H9 (cell line): ENCODE measurements around the gene FYCO1. TPM values are rescaled to one million over a fixed set of nuclear protein-coding genes. Genes with fewer than 3 reads are reported as not detected.
"Not testable (repeated sequence)": the region's sequence is repeated elsewhere in the genome, so short reads cannot be mapped to it uniquely, and the experiment has no call there.

ENCODE experiments used
- DNase-seq: peaks from one replicate; pipeline ENCODE4 v3.0.0-alpha.2; 2017
- H2AFZ ChIP-seq: one replicate; pipeline ENCODE4 v1.6.1; 2013; ENCODE audit warnings: mild to moderate bottlenecking, low read length, control low read depth, moderate library complexity
- H2AK5ac ChIP-seq: 2 replicates; pipeline ENCODE4 v1.6.1; 2013; ENCODE audit warnings: low read length, control low read depth, mixed read lengths; ENCODE audit not compliant: insufficient read length
- H2BK120ac ChIP-seq: one replicate; pipeline ENCODE4 v1.6.1; 2013; ENCODE audit warnings: low read depth, mild to moderate bottlenecking, low read length, control low read depth, inconsistent platforms; ENCODE audit not compliant: poor library complexity, severe bottlenecking
- H2BK12ac ChIP-seq: 2 replicates; pipeline ENCODE4 v1.6.1; 2013; ENCODE audit warnings: low read length, control low read depth, mixed read lengths, low read depth; ENCODE audit not compliant: insufficient read length
- H2BK15ac ChIP-seq: 2 replicates; pipeline ENCODE4 v1.6.1; 2013; ENCODE audit warnings: low read depth, low read length, control low read depth
- H2BK20ac ChIP-seq: one replicate; pipeline ENCODE4 v1.6.1; 2013; ENCODE audit warnings: low read depth, mild to moderate bottlenecking, low read length, control low read depth, inconsistent platforms; ENCODE audit not compliant: poor library complexity, severe bottlenecking
- H2BK5ac ChIP-seq: 2 replicates; pipeline ENCODE4 v1.6.1; 2013; ENCODE audit warnings: low read length, control low read depth, mixed read lengths; ENCODE audit not compliant: insufficient read length
- H3K14ac ChIP-seq: 2 replicates; pipeline ENCODE4 v1.6.1; 2013; ENCODE audit warnings: low read length, control low read depth; ENCODE audit not compliant: insufficient read depth
- H3K18ac ChIP-seq: 2 replicates; pipeline ENCODE4 v1.6.1; 2013; ENCODE audit warnings: low read depth, mild to moderate bottlenecking, mixed read lengths, low read length, control low read depth; ENCODE audit not compliant: insufficient read length
- H3K23ac ChIP-seq: 2 replicates; pipeline ENCODE4 v1.6.1; 2013; ENCODE audit warnings: low read length, control low read depth, mixed read lengths, low read depth; ENCODE audit not compliant: insufficient read length
- H3K23me2 ChIP-seq: 2 replicates; pipeline ENCODE4 v1.6.1; 2013; ENCODE audit warnings: low read depth, mild to moderate bottlenecking, mixed read lengths, low read length, control low read depth; ENCODE audit not compliant: insufficient read length, poor library complexity, severe bottlenecking
- H3K27ac ChIP-seq: 2 replicates; pipeline ENCODE4 v1.5.1; 2013; ENCODE audit warnings: low read length, control low read depth, mixed read lengths, low read depth; ENCODE audit not compliant: insufficient read length
- H3K27me3 ChIP-seq: 2 replicates; pipeline ENCODE4 v1.6.1; 2013; ENCODE audit warnings: low read length, control low read depth, inconsistent platforms; ENCODE audit not compliant: insufficient read depth
- H3K4ac ChIP-seq: 2 replicates; pipeline ENCODE4 v1.6.1; 2013; ENCODE audit warnings: low read depth, mild to moderate bottlenecking, control low read depth, inconsistent platforms, low read length, moderate library complexity
- H3K4me1 ChIP-seq: 2 replicates; pipeline ENCODE4 v1.6.1; 2013; ENCODE audit warnings: low read length, control low read depth, inconsistent platforms; ENCODE audit not compliant: insufficient read depth
- H3K4me2 ChIP-seq: 2 replicates; pipeline ENCODE4 v1.6.1; 2013; ENCODE audit warnings: low read length, control low read depth, mixed read lengths; ENCODE audit not compliant: insufficient read length, insufficient read depth
- H3K56ac ChIP-seq: 2 replicates; pipeline ENCODE4 v1.6.1; 2013; ENCODE audit warnings: low read depth, mild to moderate bottlenecking, mixed read lengths, low read length, control low read depth; ENCODE audit not compliant: insufficient read length
- H3K79me1 ChIP-seq: 2 replicates; pipeline ENCODE4 v1.6.1; 2013; ENCODE audit warnings: low read depth, mild to moderate bottlenecking, moderate library complexity, low read length, control low read depth, inconsistent platforms; ENCODE audit not compliant: insufficient read depth, poor library complexity, severe bottlenecking
- H3K79me2 ChIP-seq: 2 replicates; pipeline ENCODE4 v1.6.1; 2013; ENCODE audit warnings: low read length, control low read depth, inconsistent platforms; ENCODE audit not compliant: insufficient read depth
- H3K9ac ChIP-seq: 2 replicates; pipeline ENCODE4 v1.6.1; 2013; ENCODE audit warnings: low read length, control low read depth, mixed read lengths; ENCODE audit not compliant: insufficient read length; ENCODE audit errors: extremely low read depth
- H3K9me3 ChIP-seq: one replicate; pipeline ENCODE4 v1.6.1; 2013; ENCODE audit warnings: low read depth, low read length, inconsistent platforms; ENCODE audit not compliant: control insufficient read depth
- H3T11ph ChIP-seq: one replicate; pipeline ENCODE4 v1.6.1; 2013; ENCODE audit warnings: mild to moderate bottlenecking, low read length, control low read depth, inconsistent platforms
- H4K20me1 ChIP-seq: one replicate; pipeline ENCODE4 v1.6.1; 2013; ENCODE audit not compliant: control insufficient read depth, insufficient read length, insufficient read depth
- H4K5ac ChIP-seq: 2 replicates; pipeline ENCODE4 v1.6.1; 2013; ENCODE audit warnings: low read depth, mild to moderate bottlenecking, mixed read lengths, low read length, control low read depth; ENCODE audit not compliant: insufficient read length
- H4K8ac ChIP-seq: replicated peaks from 2 replicates; pipeline ENCODE4 v1.6.1; 2013; ENCODE audit warnings: low read length, control low read depth, mixed read lengths, low read depth; ENCODE audit not compliant: insufficient read length
- H4K91ac ChIP-seq: 2 replicates; pipeline ENCODE4 v1.6.1; 2013; ENCODE audit warnings: low read depth, mild to moderate bottlenecking, moderate library complexity, mixed read lengths, low read length, control low read depth; ENCODE audit not compliant: insufficient read length
- H3K27ac Mint-ChIP-seq, 3 experiments: 2 replicates in 2 of 3; 3 replicates in 1 of 3; pipeline ENCODE4 v1.8.0; 2020 to 2021; ENCODE audit warnings: mixed read lengths in 3 of 3, mild to moderate bottlenecking in 1 of 3, moderate library complexity in 1 of 3
- H3K27me3 Mint-ChIP-seq: 2 replicates; pipeline ENCODE4 v1.8.0; 2021; ENCODE audit warnings: low read depth, mild to moderate bottlenecking, moderate library complexity, mixed read lengths
- H3K36me3 Mint-ChIP-seq, 3 experiments: 2 replicates in 2 of 3; 3 replicates in 1 of 3; pipeline ENCODE4 v1.8.0; 2020 to 2021; ENCODE audit warnings: low read depth in 3 of 3, mixed read lengths in 3 of 3; ENCODE audit not compliant: insufficient read depth in 1 of 3
- H3K4me1 Mint-ChIP-seq, 2 experiments: 2 replicates each; pipeline ENCODE4 v1.8.0; 2020; ENCODE audit warnings: mixed read lengths in 2 of 2
- H3K4me3 Mint-ChIP-seq, 2 experiments: 2 replicates in 1 of 2; 3 replicates in 1 of 2; pipeline ENCODE4 v1.8.0; 2020 to 2021; ENCODE audit warnings: mild to moderate bottlenecking in 2 of 2, mixed read lengths in 2 of 2, moderate library complexity in 1 of 2
- H3K9me3 Mint-ChIP-seq, 2 experiments: 2 replicates in 1 of 2; 3 replicates in 1 of 2; pipeline ENCODE4 v1.8.0; 2020; ENCODE audit warnings: mild to moderate bottlenecking in 2 of 2, mixed read lengths in 2 of 2, moderate library complexity in 1 of 2
- WGBS: extraction: QIAGEN DNeasy Blood & Tissue Kit; methylation state at CpG from one replicate; pipeline ENCODE4 v1.1.7; 2013; ENCODE audit warnings: missing lambda C conversion rate, low lambda C conversion rate, mixed read lengths; ENCODE audit not compliant: insufficient read length; ENCODE audit errors: extremely low coverage; 5-methylcytosine and 5-hydroxymethylcytosine counted together
- total RNA-seq: library from RNA; stranded (reverse); gene quantifications from 2 replicates; pipeline ENCODE4 v1.2.1, GENCODE V29; 2021
- TF ChIP-seq, protein P1 (sequence below): fragments of 200-600 bp; sonication (generic); conservative IDR thresholded peaks from 3 replicates; pipeline ENCODE4 v1.8.0; 2021; ENCODE audit warnings: antibody characterized with exemption, mild to moderate bottlenecking

The FYCO1 gene
- total RNA-seq, 1 experiment from 2014 or later: 10.4 TPM

DNA sequence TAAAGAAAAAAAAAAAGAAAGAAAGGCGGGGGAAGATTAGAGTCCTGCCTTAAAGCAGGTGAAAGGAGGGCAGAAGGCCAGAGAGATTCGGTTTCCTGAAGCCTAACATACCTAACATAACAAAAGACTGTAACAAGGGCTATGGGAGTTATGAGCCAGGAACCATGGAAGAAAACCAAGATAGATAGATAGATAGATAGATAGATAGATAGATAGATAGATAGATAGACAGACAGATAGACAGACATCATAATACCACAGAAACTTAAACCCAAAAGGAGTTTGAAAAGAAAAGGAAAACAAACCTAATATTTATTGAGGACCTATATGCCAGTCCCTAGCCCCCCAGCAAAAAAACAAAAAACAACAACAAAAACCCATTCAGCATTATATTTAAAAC lies 2.3 kb upstream of the FYCO1 start:
- H3T11ph ChIP-seq: no peak overlapping the region
- peaks cover 11 to 13% of the 10 kb centered on the region in 2 experiments for H3K4me1 Mint-ChIP-seq
- no peak overlapping the region for H3K27ac ChIP-seq
- no peak overlapping the region for H3K4me3 Mint-ChIP-seq
- peaks cover 3% of the 10 kb centered on the region for H3K23me2 ChIP-seq
- no peak overlapping the region for H2BK120ac ChIP-seq
- H2BK5ac ChIP-seq: no peak overlapping the region
- peaks cover 13% of the 10 kb centered on the region for H3K27me3 Mint-ChIP-seq
- no peaks in the 10 kb centered on the region for H3K79me1 ChIP-seq
- TF ChIP-seq, protein P1, sequence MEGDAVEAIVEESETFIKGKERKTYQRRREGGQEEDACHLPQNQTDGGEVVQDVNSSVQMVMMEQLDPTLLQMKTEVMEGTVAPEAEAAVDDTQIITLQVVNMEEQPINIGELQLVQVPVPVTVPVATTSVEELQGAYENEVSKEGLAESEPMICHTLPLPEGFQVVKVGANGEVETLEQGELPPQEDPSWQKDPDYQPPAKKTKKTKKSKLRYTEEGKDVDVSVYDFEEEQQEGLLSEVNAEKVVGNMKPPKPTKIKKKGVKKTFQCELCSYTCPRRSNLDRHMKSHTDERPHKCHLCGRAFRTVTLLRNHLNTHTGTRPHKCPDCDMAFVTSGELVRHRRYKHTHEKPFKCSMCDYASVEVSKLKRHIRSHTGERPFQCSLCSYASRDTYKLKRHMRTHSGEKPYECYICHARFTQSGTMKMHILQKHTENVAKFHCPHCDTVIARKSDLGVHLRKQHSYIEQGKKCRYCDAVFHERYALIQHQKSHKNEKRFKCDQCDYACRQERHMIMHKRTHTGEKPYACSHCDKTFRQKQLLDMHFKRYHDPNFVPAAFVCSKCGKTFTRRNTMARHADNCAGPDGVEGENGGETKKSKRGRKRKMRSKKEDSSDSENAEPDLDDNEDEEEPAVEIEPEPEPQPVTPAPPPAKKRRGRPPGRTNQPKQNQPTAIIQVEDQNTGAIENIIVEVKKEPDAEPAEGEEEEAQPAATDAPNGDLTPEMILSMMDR: no peak
- peaks cover 0 to 3% (median 0%) of the 10 kb centered on the region in 3 experiments; a peak in 1 of 7 replicates for H3K36me3 Mint-ChIP-seq
- no peaks in the 10 kb centered on the region for H3K9me3 Mint-ChIP-seq
- no peak overlapping the region for H3K18ac ChIP-seq
- H2BK15ac ChIP-seq: no peak overlapping the region
- H4K8ac ChIP-seq: no peak overlapping the region
- H3K79me2 ChIP-seq: no peaks in the 10 kb centered on the region
- no peak for DNase-seq
- no peaks in the 10 kb centered on the region for H3K9me3 ChIP-seq
- no peak overlapping the region for H2AK5ac ChIP-seq
- no peak overlapping the region for H3K9ac ChIP-seq
- H2AFZ ChIP-seq: no peak overlapping the region
- no peak overlapping the region for H2BK20ac ChIP-seq
- H4K91ac ChIP-seq: no peak overlapping the region
- no peak overlapping the region for H3K56ac ChIP-seq
- no peak overlapping the region for H3K27ac Mint-ChIP-seq
- no peak overlapping the region for H2BK12ac ChIP-seq
- no peak overlapping the region for H3K4me2 ChIP-seq
- peaks cover 6% of the 10 kb centered on the region; the same call in 1 of the 2 replicates for H3K4me1 ChIP-seq
- H4K5ac ChIP-seq: no peak overlapping the region
- H3K4ac ChIP-seq: no peak overlapping the region
- no peak overlapping the region for H3K14ac ChIP-seq
- no CpG with 5 or more reads among the region's 2 CpGs for WGBS
- H3K27me3 ChIP-seq: no peaks in the 10 kb centered on the region
- no peak overlapping the region for H3K23ac ChIP-seq
- no peaks in the 10 kb centered on the region for H4K20me1 ChIP-seq

DNA sequence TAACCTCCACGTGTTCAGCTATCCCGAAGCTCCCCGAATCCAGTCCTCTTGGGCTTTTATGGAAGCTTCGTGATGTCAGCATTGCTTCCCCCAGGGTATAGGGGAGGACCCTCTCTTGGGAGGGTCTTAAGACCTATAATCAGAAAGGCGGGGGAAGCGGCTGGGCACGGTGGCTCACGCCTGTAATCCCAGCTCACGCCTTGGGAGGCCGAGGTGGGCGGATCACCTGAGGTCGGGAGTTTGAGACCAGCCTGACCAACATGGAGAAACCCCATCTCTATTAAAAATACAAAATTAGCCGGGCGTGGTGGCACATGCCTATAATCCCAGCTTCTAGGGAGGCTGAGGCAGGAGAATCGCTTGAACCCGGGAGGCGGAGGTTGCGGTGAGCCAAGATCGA lies 1.9 kb upstream of the FYCO1 start:
- H3K9ac ChIP-seq, H4K20me1 ChIP-seq, H2AFZ ChIP-seq, H3K18ac ChIP-seq, H4K5ac ChIP-seq, H2BK120ac ChIP-seq, DNase-seq, H3K79me1 ChIP-seq, H3K27ac Mint-ChIP-seq, H3K4me2 ChIP-seq, H3K27me3 ChIP-seq, H3K56ac ChIP-seq, H3K9me3 Mint-ChIP-seq, H2BK5ac ChIP-seq, H3K14ac ChIP-seq, H2AK5ac ChIP-seq, H3K9me3 ChIP-seq, H2BK15ac ChIP-seq, H2BK12ac ChIP-seq, H3K23ac ChIP-seq, H4K8ac ChIP-seq, H3T11ph ChIP-seq, H3K4me3 Mint-ChIP-seq, H3K36me3 Mint-ChIP-seq, H3K27ac ChIP-seq, H3K23me2 ChIP-seq, H3K4ac ChIP-seq, H4K91ac ChIP-seq, H2BK20ac ChIP-seq, H3K79me2 ChIP-seq: not testable (repeated sequence)
- WGBS: no CpG with 5 or more reads among the region's 19 CpGs
- peaks cover 13% of the 10 kb centered on the region for H3K27me3 Mint-ChIP-seq
- H3K4me1 ChIP-seq: peaks cover 10% of the 10 kb centered on the region; the same call in 1 of the 2 replicates
- peaks cover 16 to 18% of the 10 kb centered on the region in 2 experiments for H3K4me1 Mint-ChIP-seq
